Body of pancreas (tissue), 4 donors: ENCODE results near the gene LTK.

Experiments used
- CTCF ChIP-seq, 7 experiments: fragments of 450-650 bp in 4 of 7; fragments of 200-600 bp in 3 of 7; sonication (generic) in 3 of 7; IDR thresholded peaks; one replicate each; pipeline ENCODE4 v1.5.1; 2016 to 2019; ENCODE audit warnings: antibody characterized with exemption in 7 of 7
- POLR2A ChIP-seq, 3 donors: fragments of 450-650 bp; IDR thresholded peaks; one replicate each; pipeline ENCODE4 v1.6.1; 2016; ENCODE audit warnings: antibody characterized with exemption in 3 of 3, mild to moderate bottlenecking in 2 of 3

GRCh38 chr15:41560572-41560874 lies 46.9 kb upstream of the LTK start:
- TF ChIP-seq CTCF (IDR thresholded peaks at IDR 0.05): no peak
- TF ChIP-seq POLR2A (IDR thresholded peaks at IDR 0.05): no peak
